HG02623 (cell line): ENCODE results near the gene REPS1.

ENCODE experiments used
- ATAC-seq: cut with Tn5 transposase; IDR thresholded peaks from one replicate; pipeline ENCODE4 v1.9.1; 2021; ENCODE audit warnings: moderate library complexity; ENCODE audit not compliant: unreplicated experiment

The REPS1 gene

GRCh38 chr6:138862456-138862855, 125.6 kb downstream of the REPS1 start:
- ATAC-seq: no peak

- no peak for ATAC-seq
Measured at GRCh38 chr6:138857775-138858174, 130.3 kb downstream of the REPS1 start.

- no peak for ATAC-seq
Measured at GRCh38 chr6:138856654-138857053, 131.4 kb downstream of the REPS1 start.
